GM21825 (cell line): ENCODE results near the gene BLM.

Source experiments
- ATAC-seq: cut with Tn5 transposase; IDR thresholded peaks from one replicate; pipeline ENCODE4 v1.9.1; 2021; ENCODE audit warnings: mild to moderate bottlenecking, moderate library complexity; ENCODE audit not compliant: unreplicated experiment

The BLM gene

DNA sequence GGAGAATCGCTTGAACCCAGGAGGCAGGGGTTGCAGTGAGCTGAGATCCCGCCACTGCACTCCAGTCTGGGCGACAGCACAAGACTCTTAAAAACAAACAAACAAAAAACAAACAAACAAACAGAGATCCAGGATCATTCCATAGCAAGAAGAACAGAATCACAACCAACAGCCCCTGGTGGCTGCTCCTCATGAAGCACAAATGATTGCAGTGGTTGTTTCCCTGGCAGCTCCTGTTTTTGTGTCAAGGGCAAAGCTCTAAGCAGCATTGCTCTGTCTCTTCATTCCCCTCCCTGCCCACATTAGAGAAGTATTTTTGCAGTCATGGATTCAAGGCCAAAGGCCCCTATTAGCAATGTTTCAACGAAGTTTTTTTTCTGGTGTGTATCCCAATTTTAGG, 25.8 kb upstream of the BLM start:
- no peak for ATAC-seq

DNA sequence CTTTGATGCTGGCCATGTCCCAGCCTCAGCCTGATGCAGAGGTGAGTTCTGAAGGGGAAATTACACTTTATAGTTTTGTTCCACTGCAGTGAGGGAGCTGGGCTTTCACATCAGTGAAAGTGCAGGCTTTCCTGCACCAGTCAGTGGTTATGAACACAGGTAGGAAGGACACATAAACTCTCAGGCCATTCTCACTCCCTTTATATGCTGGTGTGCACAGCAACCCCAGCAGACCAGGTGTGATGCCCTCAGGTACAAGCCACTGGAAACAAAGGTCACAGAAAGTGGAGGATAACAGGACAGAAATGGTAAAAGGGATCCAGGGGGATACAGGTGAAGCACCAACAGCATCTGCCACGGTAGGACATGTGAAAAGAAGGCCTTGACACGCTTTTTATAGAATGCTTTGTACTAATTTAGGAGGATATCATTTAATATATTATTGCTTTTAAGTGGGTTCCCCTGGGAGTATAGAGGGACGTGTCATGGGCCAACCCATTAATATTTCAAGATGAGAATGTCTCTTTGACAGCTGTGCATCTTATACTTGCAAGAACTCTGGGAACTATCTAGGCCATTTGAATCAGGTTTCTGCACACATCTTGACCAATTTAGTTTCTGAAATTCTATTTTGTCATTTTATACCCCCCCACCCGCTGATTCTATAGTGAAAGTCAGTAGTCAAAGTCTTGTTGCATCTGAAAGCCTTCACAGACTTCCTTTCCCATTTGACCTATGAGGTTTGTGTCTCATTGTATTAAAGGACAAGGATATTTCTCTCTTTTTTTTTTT, 25.0 kb upstream of the BLM start:
- no peak for ATAC-seq

DNA sequence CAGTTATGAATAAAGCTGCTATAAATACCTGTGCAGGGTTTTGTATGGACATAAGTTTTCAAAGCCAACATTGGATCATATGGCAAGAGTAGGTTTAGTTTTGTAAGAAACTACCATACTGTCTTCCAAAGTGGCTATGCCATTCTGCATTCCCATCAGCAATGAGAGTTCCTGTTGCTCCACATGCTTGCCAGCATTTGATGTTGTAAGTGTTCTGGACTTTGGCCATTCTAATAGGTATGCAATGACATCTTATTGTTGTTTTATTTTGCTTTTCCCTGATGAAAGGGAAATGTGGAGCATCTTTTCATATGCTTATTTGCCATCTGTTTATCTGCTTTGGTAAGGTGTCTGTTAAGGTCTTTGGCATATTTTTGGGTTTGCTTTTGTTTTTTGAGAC, 22.2 kb upstream of the BLM start:
- ATAC-seq = no peak

DNA sequence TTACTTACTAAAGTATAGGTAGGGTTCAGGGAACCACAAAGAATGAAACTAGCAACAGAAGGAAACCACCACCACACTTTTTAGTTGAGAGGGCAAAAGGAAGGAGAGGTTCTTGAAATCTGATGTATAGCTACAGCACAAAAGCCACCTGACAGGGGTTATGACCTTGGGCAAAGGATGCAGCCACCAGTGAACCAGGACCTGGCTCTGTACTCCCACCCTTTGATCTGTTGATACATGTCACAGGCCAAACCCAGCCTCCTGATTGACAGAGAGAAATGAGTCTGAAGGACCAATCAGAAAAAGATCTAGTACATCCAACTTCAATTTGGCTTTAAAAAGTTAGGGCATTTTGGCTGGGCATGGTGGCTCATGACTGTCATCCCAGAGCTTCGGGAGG, 20.0 kb upstream of the BLM start:
- no peak for ATAC-seq

DNA sequence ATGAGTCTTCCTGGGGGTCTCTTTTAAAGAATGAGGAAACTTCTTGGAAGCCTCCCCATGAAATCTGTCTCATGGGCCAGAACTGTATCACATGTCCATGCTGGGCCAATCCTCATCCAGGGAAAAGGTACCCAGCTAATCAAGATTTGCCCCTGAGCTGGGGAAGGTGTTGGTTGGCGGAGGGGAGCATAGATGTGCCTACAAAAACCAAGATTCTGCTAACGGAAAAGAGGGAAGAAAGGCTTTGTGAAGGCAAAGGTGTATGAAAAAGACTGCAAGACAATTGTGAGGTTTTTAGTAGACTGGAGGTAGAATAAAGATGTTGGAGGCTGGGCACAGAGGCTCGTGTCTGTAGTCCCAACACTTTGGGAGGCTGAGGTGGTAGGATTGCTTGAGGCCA, 18.5 kb upstream of the BLM start:
- no peak for ATAC-seq

DNA sequence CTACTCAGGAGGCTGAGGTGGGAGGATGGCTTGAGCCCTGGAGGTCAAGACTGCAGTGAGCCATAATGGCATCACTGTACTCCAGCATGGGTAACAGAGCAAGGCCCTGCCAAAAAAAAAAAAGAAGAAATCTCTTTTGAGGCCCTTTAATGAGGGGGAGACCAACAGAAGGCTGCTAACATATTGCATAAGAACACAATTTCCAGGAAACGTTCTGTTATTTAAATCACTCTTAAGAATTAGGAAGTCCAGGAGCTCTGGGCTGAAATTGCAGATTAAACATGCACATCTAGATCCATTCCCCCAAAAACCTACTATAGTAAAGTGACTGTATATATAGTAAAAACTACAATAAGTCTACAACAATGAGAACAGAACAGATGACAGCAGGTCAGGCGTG, 16.1 kb upstream of the BLM start:
- no peak for ATAC-seq

DNA sequence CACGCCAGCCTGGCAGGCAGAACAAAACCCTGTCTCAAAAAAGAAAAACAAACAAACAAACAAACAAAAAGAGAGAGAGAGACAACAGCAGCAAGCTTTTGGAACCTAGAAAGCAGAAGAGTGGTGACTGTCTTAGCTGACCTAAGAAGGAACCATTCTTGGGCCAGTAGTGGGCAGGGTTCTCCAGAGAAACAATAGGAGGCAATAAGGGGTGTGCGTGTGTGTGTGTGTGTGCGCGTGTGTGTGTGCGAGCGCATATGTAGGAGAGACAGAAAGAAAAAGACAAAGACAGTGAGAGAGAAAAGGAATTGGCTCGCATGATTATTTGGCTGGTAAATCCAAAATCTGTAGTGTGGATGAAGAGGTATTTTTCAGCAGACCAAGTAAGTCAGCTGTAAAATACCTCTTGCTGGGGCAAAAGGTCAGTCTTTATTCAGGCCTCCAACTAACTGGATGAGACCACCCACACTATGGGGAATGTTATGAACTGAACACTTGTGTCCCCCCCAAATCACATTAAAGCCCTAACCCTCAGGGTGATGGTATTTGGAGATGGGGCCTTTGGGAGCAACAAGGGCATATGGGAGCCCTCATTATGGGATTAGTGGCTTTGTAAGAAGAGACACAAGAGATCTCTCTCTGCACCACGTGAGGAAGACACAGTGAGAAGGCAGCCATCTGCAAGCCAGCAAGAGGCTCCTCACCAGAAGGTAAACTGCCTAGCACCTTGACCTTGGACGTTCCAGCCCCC, 15.1 kb upstream of the BLM start:
- ATAC-seq = no peak

DNA sequence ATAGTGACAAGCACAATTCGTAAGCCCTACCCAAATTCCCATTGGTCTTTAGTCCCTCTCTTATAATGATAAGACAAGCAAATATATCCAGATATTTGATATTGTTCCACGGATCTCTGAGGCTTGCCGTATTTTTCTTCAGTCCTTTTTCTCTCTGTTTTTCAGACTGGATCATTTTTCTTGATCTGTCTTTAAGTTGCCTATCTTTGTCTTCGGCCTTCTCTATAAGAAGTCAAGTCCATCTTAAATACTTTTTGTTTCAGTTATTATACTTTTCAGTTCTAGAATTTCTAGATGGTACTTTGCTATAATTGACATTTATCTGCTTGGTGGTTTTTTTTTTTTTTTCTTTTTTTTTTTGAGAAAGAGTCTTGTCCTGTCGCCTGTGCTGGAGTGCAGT, 13.7 kb upstream of the BLM start:
- ATAC-seq = no peak

DNA sequence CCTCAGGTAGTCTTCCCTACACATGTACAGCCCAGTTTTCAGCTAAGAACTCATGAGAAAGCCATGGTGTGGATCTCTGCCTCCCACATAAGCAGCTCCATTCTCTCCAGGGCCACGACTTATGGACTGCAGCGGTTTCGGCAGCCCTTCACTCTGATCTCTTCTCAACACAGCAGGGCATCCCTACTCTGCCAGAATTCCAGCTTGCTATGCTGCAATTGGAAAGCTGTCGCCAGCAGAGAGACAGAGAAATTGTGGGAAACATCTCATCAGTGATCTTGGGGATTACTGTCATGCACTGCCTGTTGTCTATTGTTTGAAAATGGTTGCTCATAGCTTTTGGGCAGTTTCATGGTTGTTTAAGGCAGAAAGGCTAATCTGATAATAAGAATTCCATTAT, 11.9 kb upstream of the BLM start:
- ATAC-seq = no peak

DNA sequence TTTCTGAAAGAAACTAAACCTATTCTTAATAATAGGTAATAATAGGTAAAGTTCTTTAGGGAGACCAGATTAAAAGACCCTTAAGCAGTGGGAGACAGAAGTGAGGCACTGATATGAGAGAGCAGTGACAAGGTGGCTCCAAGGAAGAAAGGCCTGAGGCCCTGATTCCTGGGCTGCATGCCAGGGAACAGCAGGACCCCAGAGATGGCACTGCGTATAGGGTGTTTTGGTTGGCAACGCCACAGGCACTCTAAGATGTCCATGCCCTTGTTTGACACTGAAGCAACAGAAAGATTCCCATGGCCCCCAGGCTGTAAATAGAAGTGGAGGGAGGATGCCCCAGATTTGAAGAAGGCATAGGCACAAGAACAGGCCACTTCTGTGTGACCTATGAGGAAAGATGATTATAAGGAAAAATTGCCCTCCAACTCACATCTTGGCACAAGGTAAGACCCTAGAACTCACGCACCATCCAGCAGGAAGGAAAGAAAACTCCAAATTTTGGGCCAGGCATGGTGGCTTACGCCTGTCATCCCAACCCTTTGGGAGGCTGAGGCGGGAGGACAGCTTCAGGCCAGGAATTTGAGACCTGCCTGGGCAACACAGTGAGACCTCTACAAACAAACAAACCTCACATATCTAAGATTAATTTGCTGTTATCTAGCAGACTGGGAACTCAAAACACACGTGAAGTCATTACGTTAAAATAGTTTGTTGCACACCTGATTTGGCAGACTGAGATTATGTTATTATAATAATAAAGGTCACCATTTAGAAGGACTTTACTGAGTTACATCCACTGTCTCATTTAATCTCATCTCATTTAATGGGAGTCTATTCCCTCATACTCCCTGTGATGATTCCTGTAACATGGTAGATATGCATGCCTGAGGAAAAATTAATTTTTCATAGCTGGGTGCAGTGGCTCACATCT, 10.5 kb upstream of the BLM start:
- no peak for ATAC-seq

DNA sequence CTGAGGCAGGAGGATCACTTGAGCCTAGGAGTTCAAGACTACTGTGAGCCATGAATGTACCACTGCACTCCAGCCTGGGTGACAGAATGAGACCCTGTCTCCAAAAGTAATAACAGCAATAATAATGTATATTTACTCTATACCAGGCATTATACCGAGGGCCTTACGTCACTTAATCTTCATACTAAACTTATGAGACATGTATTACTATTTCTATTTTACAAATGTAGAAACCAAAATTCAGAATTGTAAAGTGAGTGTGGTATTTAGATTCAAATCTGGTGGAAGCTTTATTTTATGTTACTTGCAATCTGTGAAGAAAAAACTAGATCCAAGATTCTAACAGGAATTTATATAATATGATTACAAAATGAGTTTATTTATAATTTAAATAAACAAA, 9.7 kb upstream of the BLM start:
- ATAC-seq = no peak

DNA sequence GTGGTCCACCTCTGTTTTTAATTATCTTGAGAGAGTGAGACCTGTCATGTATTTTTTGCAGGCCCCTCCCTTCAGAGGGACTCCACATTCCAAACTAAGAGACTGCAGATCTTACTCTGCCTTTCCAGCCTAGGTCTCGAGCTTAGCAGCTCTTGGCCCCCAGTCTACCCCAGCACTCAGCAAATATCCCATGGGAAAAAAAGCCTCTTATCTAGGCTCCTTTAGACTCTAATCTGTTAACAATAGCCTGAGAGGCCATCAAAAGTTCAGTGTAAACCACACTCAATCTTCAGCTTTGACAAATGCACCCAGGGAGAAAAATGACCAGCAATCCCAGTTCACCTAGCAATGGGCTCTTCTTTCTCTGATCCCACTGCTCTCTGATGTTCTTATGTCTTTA, 8.6 kb upstream of the BLM start:
- no peak for ATAC-seq

DNA sequence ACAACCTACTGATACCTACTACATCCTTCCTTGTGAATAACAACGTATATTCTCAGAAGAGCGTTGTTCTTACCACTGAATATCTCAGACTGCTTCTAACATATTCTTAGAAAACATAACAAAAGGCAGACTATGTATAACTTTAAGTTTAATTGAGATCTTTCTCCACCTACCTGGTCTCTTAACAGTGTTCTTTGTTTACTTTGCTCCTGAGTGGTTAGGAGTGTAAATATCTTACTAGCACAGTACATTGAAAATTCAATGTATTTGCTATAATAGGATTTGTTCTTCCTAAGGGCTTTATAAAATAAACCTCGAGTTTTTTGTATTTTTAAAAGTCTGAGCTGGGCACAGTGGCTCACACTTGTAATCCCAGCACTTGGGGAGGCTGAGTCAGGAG, 7.9 kb upstream of the BLM start:
- no peak for ATAC-seq

DNA sequence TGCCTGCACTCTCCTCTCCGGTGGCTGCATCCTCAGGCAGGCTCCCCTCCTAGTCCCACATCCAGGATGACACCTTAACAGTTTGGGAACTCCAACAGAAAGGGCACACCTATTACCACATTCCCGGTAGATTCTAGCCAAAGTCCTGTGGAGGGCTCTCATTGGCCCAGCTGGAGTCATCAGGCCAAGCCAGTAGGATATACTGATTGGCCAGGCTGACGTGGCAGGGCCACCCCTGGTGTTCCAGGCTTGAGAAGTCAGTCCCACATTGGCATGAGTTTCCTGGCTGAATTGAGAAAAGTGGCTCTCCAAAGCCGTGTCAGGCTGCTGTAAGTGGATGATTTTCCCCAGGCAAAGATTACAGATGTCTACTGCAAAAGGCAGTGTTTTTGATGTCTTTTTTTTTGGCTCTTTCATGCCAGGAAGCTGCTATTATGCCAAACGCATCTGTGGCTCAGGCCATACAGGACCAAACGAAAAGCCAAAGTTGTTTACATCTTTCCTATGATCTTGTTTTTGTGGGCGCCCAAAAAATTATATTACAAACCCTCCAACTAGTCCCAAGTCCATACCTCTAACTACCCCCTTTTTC, 6.6 kb upstream of the BLM start:
- no peak for ATAC-seq

DNA sequence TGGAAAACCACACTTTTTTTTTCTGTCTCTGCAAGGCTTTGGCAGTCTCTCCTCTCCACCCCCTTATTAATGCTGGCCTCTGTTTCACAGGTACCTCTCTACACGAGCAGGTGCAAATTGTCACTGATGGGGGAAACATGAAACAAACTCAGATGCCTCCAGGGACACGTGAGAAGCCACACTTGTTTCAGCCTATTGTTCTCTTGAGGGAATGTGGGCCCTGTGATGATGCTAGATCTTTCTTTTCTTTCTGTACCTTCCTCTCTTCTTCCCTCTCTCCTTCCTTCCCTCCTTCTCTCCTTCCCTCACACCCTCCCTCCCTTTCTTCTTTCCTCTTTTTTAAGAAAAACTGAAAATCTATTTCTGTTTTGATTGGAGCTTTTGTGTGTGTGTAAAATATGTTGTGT, 5.7 kb upstream of the BLM start:
- ATAC-seq = no peak

DNA sequence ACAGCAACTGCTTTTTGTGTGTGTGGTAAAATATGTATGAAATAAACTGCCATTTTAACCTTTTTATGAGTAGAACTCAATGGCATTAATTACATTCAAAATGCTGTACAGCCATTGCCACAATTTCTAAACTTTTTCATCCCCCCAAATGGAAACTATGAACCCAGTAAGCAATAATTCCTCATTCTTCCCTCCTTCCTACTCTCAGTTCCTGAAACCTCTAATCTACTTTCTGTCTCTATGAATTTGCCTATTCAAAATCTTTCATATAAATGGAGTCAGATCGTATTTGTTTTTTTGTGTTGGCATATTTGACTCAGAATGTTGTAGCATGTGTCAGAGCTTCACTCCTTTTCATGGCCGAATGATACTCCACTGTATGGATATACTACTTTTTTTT, 5.3 kb upstream of the BLM start:
- ATAC-seq = no peak

DNA sequence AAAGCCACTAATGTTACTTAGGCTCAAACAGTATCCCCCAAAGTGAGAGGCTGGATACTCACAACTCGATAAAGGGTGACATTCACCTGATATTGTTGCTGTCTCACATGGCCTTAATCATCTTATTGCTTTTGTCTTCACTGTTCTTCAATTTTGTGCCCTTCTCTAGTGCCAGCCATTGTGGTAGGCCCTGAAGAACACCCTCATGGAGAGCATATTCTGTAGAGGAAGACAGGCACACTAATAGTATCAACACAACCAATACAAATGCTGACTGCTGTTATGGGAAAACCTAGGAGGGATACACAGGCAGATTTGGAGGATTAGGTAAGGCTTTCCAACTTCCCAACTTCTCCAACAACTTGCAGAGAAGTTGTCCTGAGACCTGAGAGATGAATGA, 4.1 kb upstream of the BLM start:
- no peak for ATAC-seq

DNA sequence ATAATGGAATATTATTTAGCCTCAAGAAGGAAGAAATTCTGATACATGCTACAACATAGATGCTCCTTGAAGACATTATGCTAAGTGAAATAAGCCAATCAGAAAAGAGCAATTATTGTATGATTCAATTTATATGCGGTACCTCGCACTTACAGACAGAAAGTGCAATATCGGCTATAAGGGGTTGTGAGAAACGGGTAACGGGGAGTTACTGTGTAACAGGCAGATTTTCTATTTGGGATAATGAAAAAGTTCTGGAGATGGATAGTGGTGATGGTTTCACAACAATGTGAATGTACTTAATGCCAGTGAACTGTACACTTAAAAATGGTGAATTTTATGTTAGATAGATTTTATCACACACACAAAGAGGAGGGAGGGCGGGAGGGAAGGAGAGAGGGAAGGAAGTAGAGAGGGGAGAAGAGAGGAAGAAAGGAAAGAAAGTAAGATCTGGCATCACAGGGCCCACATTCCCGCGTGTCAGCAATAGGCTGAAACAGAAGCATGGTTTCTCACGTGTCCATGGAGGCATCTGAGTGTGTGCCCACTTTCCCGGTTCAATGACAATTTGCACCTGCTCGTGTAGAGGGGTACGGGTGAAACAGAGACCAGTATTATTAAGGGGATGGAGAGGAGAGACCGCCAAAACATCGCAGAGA, 700 bp upstream of the BLM start:
- ATAC-seq = no peak

DNA sequence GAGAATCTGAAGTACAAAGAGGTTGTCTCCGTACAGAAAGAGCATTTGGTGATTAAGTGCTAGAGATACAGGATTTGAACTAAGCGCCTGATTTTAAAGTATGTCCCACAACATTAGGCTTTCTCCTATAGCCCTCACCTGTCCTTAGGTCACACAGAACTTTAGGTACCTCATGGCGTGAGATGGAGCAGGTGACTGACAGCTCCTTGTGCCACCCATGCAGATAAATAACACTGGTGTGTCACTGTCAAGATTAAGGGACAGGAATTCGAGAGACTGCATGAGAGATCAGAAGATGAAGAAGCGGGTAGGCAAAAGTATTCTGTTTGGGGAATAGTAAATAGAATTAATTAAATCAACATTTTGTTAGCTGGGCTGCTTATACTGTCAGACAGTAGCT, 1.1 kb downstream of the BLM start:
- no peak for ATAC-seq

DNA sequence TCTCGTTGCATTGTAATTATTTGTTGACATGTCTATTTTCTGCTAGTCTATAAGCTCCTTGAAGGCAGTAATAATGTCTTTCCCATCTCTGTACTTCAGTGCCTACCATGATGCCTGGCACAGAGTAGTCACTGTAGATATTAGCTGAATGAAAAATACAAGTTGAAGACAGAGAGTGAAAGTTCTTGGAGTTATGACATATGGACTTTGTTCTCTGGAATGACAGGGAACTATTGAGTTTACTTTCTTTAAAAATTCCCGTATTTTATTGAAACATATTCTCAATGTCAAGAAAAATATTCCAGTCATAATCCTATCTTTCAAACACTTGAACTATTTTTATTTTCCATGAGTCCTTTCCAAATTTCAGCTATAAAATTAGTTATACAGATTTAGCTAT, 3.0 kb downstream of the BLM start:
- ATAC-seq = no peak

DNA sequence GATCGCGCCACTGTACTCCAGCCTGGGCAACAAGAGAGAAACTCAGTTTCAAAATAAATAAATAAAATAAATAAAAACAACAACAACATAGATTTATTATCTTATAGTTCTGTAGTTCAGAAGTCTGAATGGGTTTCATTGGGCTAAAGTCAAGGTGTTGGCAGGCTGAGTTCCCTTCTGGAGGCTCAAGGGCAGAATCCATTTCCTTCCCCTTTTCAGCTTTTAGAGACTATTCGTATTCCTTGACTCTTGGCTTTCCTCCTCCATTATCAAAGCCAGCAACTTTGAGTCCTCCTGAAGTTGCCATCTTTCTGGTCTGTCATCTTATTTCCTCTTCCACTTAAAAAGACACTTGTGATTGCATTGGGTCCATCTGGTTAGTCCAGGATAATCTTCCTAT, 12.1 kb downstream of the BLM start:
- ATAC-seq = no peak
